NCI-H2029 (cell line): Measurements from ENCODE around the gene HTT.
A peak's percentile ranks its signal among the peaks of the same experiment; 100 is the strongest.

Experiments
- DNase-seq: peaks from one replicate; lab custom pipeline; 2025; lab: John Stamatoyannopoulos, UW

HTT gene

DNA sequence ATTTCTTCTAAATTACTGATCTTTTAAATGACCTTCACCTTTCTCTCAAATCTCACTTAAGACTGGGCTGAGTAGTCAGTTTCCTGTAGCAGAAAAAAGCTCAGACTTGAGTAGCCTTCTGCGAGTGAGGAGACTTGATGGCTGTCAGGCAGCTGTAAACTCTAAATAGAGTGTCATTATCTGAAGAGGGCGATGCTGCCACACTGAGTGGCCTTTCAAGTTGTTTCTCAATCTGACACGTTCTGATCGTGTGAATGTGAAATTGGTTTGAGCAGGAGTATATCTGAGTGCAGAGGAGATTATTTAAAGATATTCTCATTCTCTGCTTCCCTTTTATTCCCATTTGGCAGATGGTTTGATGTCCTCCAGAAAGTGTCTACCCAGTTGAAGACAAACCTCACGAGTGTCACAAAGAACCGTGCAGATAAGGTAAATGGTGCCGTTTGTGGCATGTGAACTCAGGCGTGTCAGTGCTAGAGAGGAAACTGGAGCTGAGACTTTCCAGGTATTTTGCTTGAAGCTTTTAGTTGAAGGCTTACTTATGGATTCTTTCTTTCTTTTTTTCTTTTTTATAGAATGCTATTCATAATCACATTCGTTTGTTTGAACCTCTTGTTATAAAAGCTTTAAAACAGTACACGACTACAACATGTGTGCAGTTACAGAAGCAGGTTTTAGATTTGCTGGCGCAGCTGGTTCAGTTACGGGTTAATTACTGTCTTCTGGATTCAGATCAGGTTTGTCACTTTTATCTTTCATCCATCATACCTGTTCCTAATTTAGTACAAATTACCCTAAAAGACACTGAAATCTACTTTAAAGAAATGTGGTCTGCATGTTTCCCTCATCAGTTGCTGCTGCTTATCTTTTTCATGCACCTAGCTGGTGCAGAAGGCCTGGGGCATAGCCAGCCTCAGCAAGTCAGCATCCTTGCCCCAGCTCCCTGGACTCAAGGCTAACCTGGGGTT, 100.2 kb downstream of the HTT start:
- DNase-seq: no peak

DNA sequence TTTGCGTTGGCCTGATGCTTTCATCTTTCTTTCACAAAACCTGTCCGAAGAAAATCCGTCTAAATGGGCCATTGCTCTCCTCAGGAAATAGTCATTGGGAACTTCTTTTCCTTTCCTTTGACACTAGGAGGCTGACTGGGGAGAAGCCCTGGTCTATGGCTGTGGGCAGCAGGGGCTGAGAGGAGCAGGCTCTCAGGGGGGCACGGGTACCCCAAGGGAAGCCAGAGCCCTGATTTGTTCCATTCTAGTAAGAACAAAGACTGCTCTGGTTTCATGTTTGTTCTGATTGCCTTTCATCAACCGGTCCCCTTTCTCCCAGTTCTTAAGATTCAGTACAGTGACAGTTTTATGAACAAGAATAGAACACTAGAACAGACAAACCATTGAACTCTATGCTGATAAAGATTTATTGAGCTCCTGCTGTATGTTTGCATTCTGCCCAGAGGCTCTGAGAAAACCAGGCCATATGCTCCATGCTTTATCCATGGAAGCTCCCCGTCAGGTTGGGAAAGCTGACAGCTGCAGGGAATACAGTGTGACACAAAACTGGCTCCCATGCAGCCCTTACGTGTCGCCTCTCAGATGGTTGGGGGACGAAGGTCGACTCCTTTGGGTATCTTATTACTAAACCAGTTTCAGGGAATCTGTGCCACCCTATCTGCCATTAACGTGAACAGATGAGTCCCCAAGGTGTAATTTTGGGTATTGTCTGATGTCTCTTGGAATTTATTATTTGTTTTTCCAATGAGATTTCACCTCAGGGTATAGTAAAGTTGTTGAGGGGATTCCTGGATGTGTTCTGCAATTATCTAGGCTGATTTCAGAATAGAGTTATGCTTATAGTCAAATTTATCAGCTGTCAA, 102.1 kb downstream of the HTT start:
- no peak for DNase-seq

GRCh38 chr4:3177426-3177825, 102.9 kb downstream of the HTT start:
- no peak for DNase-seq

DNA sequence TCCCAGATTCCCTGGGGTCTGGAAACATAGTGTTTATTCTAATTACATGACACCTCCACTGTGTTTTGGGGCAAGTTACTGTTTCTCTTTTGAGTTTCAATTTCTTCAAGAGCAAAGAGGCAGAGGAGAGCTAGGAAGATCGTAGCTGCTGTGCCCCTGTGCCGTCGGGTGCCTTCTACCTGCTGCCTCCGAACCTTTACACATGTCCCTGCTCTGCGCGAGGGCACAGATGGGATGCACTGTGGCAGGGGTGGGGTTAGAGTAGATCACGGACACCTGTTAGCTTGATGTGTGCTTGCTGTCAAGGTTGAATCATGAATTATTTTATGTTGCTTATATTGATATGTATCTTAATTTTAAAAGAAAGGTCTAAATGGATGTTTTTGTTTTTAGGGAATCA, 103.4 kb downstream of the HTT start:
- DNase-seq: no peak

- no peak for DNase-seq
Observed at GRCh38 chr4:3178351-3178750, 103.9 kb downstream of the HTT start.

GRCh38 chr4:3179126-3179706, 104.7 kb downstream of the HTT start:
- DNase-seq: no peak

- DNase-seq: no peak
Observed at GRCh38 chr4:3183008-3183407, 108.5 kb downstream of the HTT start.

DNA sequence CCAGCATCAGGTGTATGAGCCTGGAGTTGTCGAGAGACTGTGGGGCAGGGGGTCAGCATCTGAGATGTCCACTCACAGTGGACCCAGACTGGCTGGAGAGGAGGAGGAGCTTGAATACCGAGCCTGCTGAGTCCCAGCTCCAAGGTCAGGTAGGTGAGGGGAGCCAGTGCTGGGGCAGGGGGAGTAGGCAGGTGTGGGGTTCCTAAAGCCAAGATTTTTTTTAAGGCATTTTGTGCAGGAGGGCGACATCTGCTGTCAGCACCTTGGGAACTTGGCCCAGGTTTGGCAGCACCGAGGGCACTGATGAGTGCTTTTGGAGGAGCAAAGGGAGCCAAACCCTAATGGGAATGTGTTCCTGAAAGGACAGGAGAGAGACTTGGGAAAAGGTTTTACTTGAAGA, 110.2 kb downstream of the HTT start:
- DNase-seq: no peak

- DNase-seq: no peak
Observed at GRCh38 chr4:3186609-3187008, 112.1 kb downstream of the HTT start.

GRCh38 chr4:3188118-3188517, 113.6 kb downstream of the HTT start:
- no peak for DNase-seq

- no peak for DNase-seq
Observed at GRCh38 chr4:3189459-3189858, 115.0 kb downstream of the HTT start.

- no peak for DNase-seq
Observed at GRCh38 chr4:3190549-3190948, 116.1 kb downstream of the HTT start.

DNA sequence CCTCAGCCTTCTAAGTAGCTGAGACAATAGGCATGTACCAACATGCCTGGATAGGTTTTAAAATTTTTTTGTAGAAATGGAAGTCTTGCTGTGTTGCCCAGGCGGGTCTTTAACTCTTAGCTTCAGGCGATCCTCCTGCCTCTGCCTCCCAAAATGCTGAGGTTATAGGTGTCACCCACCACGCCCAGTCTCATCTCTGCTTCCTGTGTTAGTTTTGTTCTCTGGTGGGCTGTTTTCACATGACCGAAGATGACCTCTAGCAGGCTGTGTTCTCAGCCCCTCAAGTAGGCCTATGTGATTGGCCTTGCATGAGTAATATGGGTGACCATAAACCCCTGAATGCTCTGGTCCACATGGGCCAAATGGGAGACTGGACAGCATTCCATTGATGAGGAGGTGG, 117.7 kb downstream of the HTT start:
- no peak for DNase-seq

DNA sequence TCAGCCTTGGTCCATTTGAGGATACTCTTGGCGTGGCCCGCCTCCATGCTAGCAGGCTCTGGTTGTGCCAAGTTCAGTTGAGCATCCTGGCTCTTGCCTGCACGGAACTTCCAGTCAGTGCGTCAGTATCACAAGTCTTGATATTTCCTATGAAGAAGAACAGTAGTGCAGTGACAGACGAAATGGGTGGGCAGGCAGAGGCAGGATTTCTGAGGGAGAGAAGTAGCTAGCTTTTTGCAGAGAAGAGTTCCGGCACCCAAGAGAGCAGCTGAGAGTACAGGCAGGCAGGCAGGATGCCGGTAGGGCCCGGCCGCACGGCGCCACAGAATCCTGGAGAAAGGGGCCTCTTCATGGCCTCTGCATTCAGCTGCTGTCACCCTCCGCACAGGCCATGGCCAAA, 118.3 kb downstream of the HTT start:
- no peak for DNase-seq

DNA sequence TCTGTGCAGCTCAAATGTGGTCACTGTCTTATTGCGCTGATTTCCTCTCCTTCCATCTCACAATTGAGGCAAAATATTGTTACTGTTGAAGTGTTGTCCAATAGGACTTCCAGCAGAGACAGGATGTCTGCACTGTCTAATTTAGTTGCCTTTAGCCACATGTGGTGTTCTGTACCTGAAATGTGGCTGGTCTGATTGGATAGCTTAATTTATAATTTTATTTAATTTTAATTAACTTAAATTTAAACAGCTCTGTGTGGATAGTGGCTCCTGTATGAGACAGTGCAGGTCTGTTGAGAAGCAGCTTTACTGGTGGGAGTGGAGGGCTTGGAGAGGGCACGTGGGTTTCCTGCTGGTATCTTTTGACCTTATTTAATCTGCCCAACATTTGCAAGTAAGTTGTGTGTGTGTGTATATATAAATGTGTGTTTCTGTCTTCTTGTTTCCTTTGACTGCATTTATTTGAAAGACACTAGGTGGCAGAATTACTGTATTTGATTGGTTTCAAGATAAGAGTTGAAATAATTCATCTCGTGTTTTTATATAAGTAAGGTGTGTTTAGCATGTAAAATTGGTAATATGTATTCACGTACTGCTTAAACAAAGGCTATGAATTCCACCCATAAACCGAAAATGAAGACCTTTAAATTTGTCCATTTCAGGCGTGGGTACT, 119.2 kb downstream of the HTT start:
- no peak for DNase-seq

- peak; percentile 11 for DNase-seq
Observed at GRCh38 chr4:3196670-3197359, 122.3 kb downstream of the HTT start.

GRCh38 chr4:3197366-3198105, 123.1 kb downstream of the HTT start:
- DNase-seq: no peak

- DNase-seq: no peak
Observed at GRCh38 chr4:3198906-3199305, 124.4 kb downstream of the HTT start.

DNA sequence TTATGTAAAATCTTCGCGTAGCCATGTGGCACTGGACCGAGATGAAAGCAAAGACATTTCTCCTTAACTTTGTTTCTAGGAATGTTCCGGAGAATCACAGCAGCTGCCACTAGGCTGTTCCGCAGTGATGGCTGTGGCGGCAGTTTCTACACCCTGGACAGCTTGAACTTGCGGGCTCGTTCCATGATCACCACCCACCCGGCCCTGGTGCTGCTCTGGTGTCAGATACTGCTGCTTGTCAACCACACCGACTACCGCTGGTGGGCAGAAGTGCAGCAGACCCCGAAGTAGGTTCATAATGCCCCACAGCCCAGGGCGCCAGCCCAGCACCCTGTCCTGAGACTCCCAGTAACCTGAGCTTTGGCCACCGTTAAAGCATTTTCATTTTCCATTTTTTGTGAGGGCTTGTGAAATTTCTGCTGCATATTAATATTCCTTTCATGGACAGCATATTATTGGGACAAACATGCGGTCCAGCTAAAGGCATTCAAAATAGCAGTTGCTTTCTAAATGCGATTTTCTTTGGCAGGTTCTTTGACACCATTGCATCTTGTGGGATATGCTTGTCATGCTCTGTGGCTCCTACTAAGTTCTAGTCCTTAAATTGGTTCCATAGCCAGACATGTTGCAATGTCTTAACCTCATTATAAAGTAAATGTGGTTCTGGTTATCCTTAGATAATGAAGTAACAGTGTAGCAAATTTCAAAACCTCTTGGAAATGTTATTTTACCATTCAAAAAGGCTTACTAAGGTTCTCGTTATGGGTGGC, 125.4 kb downstream of the HTT start:
- DNase-seq: no peak
